Activated CD4-positive, alpha-beta T cell treated with anti-CD3 and anti-CD28 coated beads for 36 hours (primary cell): ENCODE data around the gene SRA1. TPM values are rescaled to one million over a fixed set of nuclear protein-coding genes. Genes with fewer than 3 reads are reported as not detected.

Source experiments
- ATAC-seq: fragments of 200-7000 bp; cut with Tn5 transposase; one replicate; pipeline ENCODE4 v1.10.0; 2021; ENCODE audit warnings: mild to moderate bottlenecking, moderate library complexity
- CTCF ChIA-PET: fragments of 350-600 bp; sonication (Branson Sonifier 250); formaldehyde crosslinking; loops from one replicate; lab custom pipeline; 2021; ENCODE audit warnings: antibody characterized with exemption; lab: Charles Lee
- POLR2A ChIA-PET: fragments of 350-600 bp; sonication (Branson Sonifier 250); formaldehyde crosslinking; loops from one replicate; lab custom pipeline; 2021; ENCODE audit warnings: antibody characterized with exemption, inconsistent platforms; lab: Charles Lee
- DNase-seq: peaks from one replicate; pipeline ENCODE4 v3.0.0-alpha.2; 2020
- H3K27ac Mint-ChIP-seq: one replicate; pipeline ENCODE4 v1.8.0; 2021; ENCODE audit warnings: mixed read lengths
- H3K27me3 Mint-ChIP-seq: one replicate; pipeline ENCODE4 v1.8.0; 2021; ENCODE audit warnings: mixed read lengths
- H3K36me3 Mint-ChIP-seq: one replicate; pipeline ENCODE4 v1.8.0; 2021; ENCODE audit warnings: low read depth, mixed read lengths
- H3K4me1 Mint-ChIP-seq: one replicate; pipeline ENCODE4 v1.8.0; 2021; ENCODE audit warnings: mixed read lengths
- H3K4me3 Mint-ChIP-seq: one replicate; pipeline ENCODE4 v1.8.0; 2021; ENCODE audit warnings: mild to moderate bottlenecking, moderate library complexity, mixed read lengths
- H3K9me3 Mint-ChIP-seq: one replicate; pipeline ENCODE4 v1.8.0; 2021; ENCODE audit warnings: low read depth, mixed read lengths
- intact Hi-C, 2 experiments: fragments of 100-400 bp; cut with DNase I in 1 of 2; cut with micrococcal nuclease in 1 of 2; formaldehyde crosslinking; loops; one replicate each; pipeline versions ENCODE4 v1.14.2 to v1.15.1; 2022 to 2024; cut with DNase I, micrococcal nuclease
- total RNA-seq, 2 experiments: library from RNA; stranded (reverse); gene quantifications; one replicate each; pipeline ENCODE4 v1.2.3, GENCODE V29; 2021

The SRA1 gene
- total RNA-seq, 2 experiments from 2014 or later, result 33.2 to 47.3 TPM

GRCh38 chr5:140570058-140570457 lies 12.8 kb upstream of the SRA1 start:
- no peaks in the 10 kb centered on the region for H3K9me3 Mint-ChIP-seq
- ChIA-PET CTCF (interaction anchor here (0.6 to 1.2 kb wide), 5 partner anchors 11 to 860 kb away, joined by 3 to 5 read pairs (median 3); partner anchors contain the start of gene PCDHGA12), POLR2A (interaction anchor here (0.6 kb wide), 1 partner anchor 395 kb away, joined by 3 read pairs; the partner anchor contains the start of gene CYSTM1)
- H3K27ac Mint-ChIP-seq, result peak overlapping the region; percentile 95
- ATAC-seq (no peak), DNase-seq (no peak)
- intact Hi-C loops, result no loop called here
- H3K27me3 Mint-ChIP-seq, result no peaks in the 10 kb centered on the region
- H3K4me1 Mint-ChIP-seq, result peaks cover 44% of the 10 kb centered on the region
- H3K36me3 Mint-ChIP-seq, result peaks cover 37% of the 10 kb centered on the region
- no peak overlapping the region for H3K4me3 Mint-ChIP-seq

GRCh38 chr5:140569197-140569596 lies 11.9 kb upstream of the SRA1 start:
- Mint-ChIP-seq H3K27me3 (no peaks in the 10 kb centered on the region), H3K9me3 (no peaks in the 10 kb centered on the region), H3K36me3 (peaks cover 42% of the 10 kb centered on the region), H3K4me3 (peak overlapping the region; percentile 38), H3K4me1 (peaks cover 44% of the 10 kb centered on the region), H3K27ac (peak overlapping the region; percentile 95)
- no peak for ATAC-seq
- intact Hi-C loops, result no loop called here
- ChIA-PET CTCF (interaction anchor here (0.5 to 1.2 kb wide), 5 partner anchors 29 to 1123 kb away, joined by 3 read pairs; no protein-coding TSS in a partner anchor), POLR2A (interaction anchor here (0.6 kb wide), 1 partner anchor 447 kb away, joined by 3 read pairs; no protein-coding TSS in a partner anchor)
- DNase-seq, result no peak

GRCh38 chr5:140568443-140569063 lies 11.3 kb upstream of the SRA1 start:
- H3K36me3 Mint-ChIP-seq, result peaks cover 42% of the 10 kb centered on the region
- peaks cover 50% of the 10 kb centered on the region for H3K4me1 Mint-ChIP-seq
- H3K27me3 Mint-ChIP-seq, result no peaks in the 10 kb centered on the region
- H3K4me3 Mint-ChIP-seq, result no peak overlapping the region
- CTCF ChIA-PET, result interaction anchor here (0.5 to 1.2 kb wide), 3 partner anchors 21 to 196 kb away, joined by 3 to 4 read pairs (median 3); partner anchors contain the start of gene EIF4EBP3
- POLR2A ChIA-PET, result no interaction called here
- intact Hi-C loops, result no loop called here
- H3K9me3 Mint-ChIP-seq, result no peaks in the 10 kb centered on the region
- no peak for ATAC-seq
- H3K27ac Mint-ChIP-seq, result peak overlapping the region; percentile 95
- DNase-seq, result no peak

GRCh38 chr5:140567871-140568270 lies 10.6 kb upstream of the SRA1 start:
- H3K36me3 Mint-ChIP-seq, result peaks cover 42% of the 10 kb centered on the region
- POLR2A ChIA-PET, result no interaction called here
- DNase-seq (no peak), ATAC-seq (no peak)
- intact Hi-C loops, result no loop called here
- CTCF ChIA-PET, result interaction anchor here (0.7 kb wide), 1 partner anchor 215 kb away, joined by 3 read pairs; no protein-coding TSS in a partner anchor
- no peaks in the 10 kb centered on the region for H3K27me3 Mint-ChIP-seq
- H3K9me3 Mint-ChIP-seq, result no peaks in the 10 kb centered on the region
- no peak overlapping the region for H3K4me3 Mint-ChIP-seq
- H3K4me1 Mint-ChIP-seq, result peaks cover 55% of the 10 kb centered on the region
- peak overlapping the region; percentile 95 for H3K27ac Mint-ChIP-seq

GRCh38 chr5:140567136-140567818 lies 10.0 kb upstream of the SRA1 start:
- H3K4me3 Mint-ChIP-seq, result no peak overlapping the region
- CTCF ChIA-PET, result interaction anchor here (0.7 to 0.8 kb wide), 2 partner anchors 67 to 214 kb away, joined by 3 read pairs; no protein-coding TSS in a partner anchor

GRCh38 chr5:140566665-140567064 lies 9.4 kb upstream of the SRA1 start:
- no peak for DNase-seq
- CTCF ChIA-PET, result interaction anchor here (0.8 kb wide), 1 partner anchor 68 kb away, joined by 3 read pairs; no protein-coding TSS in a partner anchor
- H3K27ac Mint-ChIP-seq, result peak overlapping the region; percentile 67
- no peaks in the 10 kb centered on the region for H3K27me3 Mint-ChIP-seq
- no peak overlapping the region for H3K4me3 Mint-ChIP-seq
- ATAC-seq, result no peak
- H3K36me3 Mint-ChIP-seq, result peaks cover 42% of the 10 kb centered on the region
- POLR2A ChIA-PET, result interaction anchor here (0.7 kb wide), 1 partner anchor 13 kb away, joined by 4 read pairs; no protein-coding TSS in a partner anchor
- no peaks in the 10 kb centered on the region for H3K9me3 Mint-ChIP-seq
- intact Hi-C loops, result no loop called here
- peaks cover 58% of the 10 kb centered on the region for H3K4me1 Mint-ChIP-seq

More at GRCh38 chr5:140567136-140567818, 10.0 kb upstream of the SRA1 start:
- no peaks in the 10 kb centered on the region for H3K27me3 Mint-ChIP-seq
- no peak for DNase-seq
- POLR2A ChIA-PET, result no interaction called here
- peak overlapping the region; percentile 67 for H3K27ac Mint-ChIP-seq
- intact Hi-C loops, result no loop called here
- peaks cover 58% of the 10 kb centered on the region for H3K4me1 Mint-ChIP-seq
- H3K9me3 Mint-ChIP-seq, result no peaks in the 10 kb centered on the region
- H3K36me3 Mint-ChIP-seq, result peaks cover 42% of the 10 kb centered on the region
- no peak for ATAC-seq

- POLR2A ChIA-PET, result interaction anchor here (0.6 to 1.0 kb wide), 4 partner anchors 23 to 67 kb away, joined by 3 to 7 read pairs (median 4); no protein-coding TSS in a partner anchor
- DNase-seq (no peak), ATAC-seq (no peak)
- Mint-ChIP-seq H3K9me3 (no peaks in the 10 kb centered on the region), H3K27ac (peak overlapping the region; percentile 99), H3K36me3 (peaks cover 42% of the 10 kb centered on the region), H3K4me1 (peaks cover 58% of the 10 kb centered on the region), H3K27me3 (no peaks in the 10 kb centered on the region), H3K4me3 (peak overlapping the region; percentile 98)
- CTCF ChIA-PET, result interaction anchor here (0.6 to 1.9 kb wide), 13 partner anchors 11 to 160 kb away, joined by 3 to 7 read pairs (median 3); partner anchors contain the start of genes HARS1 and HARS2
- intact Hi-C loops, result loop anchor here in 1 of 2 experiments (2.0 kb wide), 1 partner anchor 19 kb away; the partner anchor contains the start of gene EIF4EBP3
These were observed 8.5 kb upstream of the SRA1 start for GRCh38 chr5:140565780-140566095.

- Mint-ChIP-seq H3K27me3 (no peaks in the 10 kb centered on the region), H3K27ac (peak overlapping the region; percentile 99), H3K4me1 (peaks cover 57% of the 10 kb centered on the region), H3K4me3 (peak overlapping the region; percentile 98), H3K36me3 (peaks cover 39% of the 10 kb centered on the region), H3K9me3 (no peaks in the 10 kb centered on the region)
- intact Hi-C loops, result loop anchor here in 1 of 2 experiments (2.0 kb wide), 1 partner anchor 18 kb away; the partner anchor contains the start of gene EIF4EBP3
- DNase-seq (no peak), ATAC-seq (no peak)
- CTCF ChIA-PET, result interaction anchor here (0.7 to 1.9 kb wide), 12 partner anchors 11 to 161 kb away, joined by 3 to 7 read pairs (median 3); partner anchors contain the start of genes HARS1 and HARS2
- POLR2A ChIA-PET, result interaction anchor here (0.6 to 1.0 kb wide), 3 partner anchors 28 to 67 kb away, joined by 3 to 7 read pairs (median 4); no protein-coding TSS in a partner anchor
These were observed 7.9 kb upstream of the SRA1 start for GRCh38 chr5:140565024-140565779.

- intact Hi-C loops, result loop anchor here (1.0 to 5.0 kb wide), 13 partner anchors 17 to 389 kb away; partner anchors contain the start of genes ANKHD1 (in 2 of the 2), EIF4EBP3 (in 2 of the 2), TMCO6 (in 2 of the 2) and WDR55 (in 2 of the 2)
- Mint-ChIP-seq H3K27me3 (no peaks in the 10 kb centered on the region), H3K27ac (peak within 1 kb of the TSS; percentile 99), H3K4me1 (peaks cover 49% of the 10 kb centered on the region), H3K36me3 (peaks cover 35% of the 10 kb centered on the region), H3K4me3 (peak within 1 kb of the TSS; percentile 98), H3K9me3 (no peaks in the 10 kb centered on the region)
- ChIA-PET POLR2A (interaction anchor here (1.0 kb wide), 1 partner anchor 68 kb away, joined by 4 read pairs; no protein-coding TSS in a partner anchor), CTCF (interaction anchor here (0.5 to 1.9 kb wide), 10 partner anchors 11 to 1452 kb away, joined by 3 to 7 read pairs (median 4); partner anchors contain the start of genes EIF4EBP3, HARS1, HARS2 and ZMAT2)
- DNase-seq (peak; percentile 96), ATAC-seq (peak; percentile 95)
These were observed 7.1 kb upstream of the SRA1 start, which contains the start of the genes APBB3 and SLC35A4 for GRCh38 chr5:140564196-140565023. APBB3 (minus strand) TSS chr5:140564598; CDS start chr5:140564245, 353 bp downstream. SLC35A4 (plus strand) TSS chr5:140564828; CDS start chr5:140567170, 2,342 bp downstream.
